ENCODE measurements around the gene DLL4.

Gene DLL4

DNA sequence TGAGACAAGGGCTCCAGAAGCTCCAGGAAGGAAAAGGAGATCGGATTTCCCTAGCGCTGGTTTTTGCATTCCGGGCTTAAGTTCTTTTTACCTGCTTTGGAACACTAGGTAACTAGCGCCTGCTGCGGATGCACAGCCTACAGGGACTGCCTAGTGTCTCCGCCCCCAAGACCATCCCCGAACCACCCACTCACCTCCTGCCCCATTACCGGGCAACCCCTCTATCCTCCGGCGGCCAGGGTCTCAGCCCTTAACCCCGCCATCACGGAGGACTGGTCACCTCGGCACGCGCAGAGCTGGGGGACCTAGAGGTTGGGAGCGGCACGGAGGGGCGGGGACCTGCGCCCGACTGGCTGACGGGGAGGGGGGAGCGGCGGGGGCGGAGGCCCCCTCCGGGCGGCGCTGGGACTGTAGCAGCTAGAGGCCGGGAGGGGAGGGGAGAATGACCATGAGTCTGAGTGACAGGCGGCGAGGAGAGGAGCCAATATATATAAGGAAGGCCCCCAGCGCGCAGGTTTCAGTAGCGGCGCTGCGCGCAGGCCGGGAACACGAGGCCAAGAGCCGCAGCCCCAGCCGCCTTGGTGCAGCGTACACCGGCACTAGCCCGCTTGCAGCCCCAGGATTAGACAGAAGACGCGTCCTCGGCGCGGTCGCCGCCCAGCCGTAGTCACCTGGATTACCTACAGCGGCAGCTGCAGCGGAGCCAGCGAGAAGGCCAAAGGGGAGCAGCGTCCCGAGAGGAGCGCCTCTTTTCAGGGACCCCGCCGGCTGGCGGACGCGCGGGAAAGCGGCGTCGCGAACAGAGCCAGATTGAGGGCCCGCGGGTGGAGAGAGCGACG is at the start of gene DLL4:
DLL4 (plus strand) TSS at position 520 of the 839 bp plus-strand sequence. CDS start 329 bp downstream, outside the sequence.
- Histone ChIP-seq H3K36me3 (ENCODE audit: insufficient read depth, low read length) (no peaks in the 10 kb centered on the region), H3K9me3 (ENCODE audit: insufficient read depth, low read length, severe bottlenecking) (no peaks in the 10 kb centered on the region), H4K20me1 (ENCODE audit: insufficient read depth, low read length) (peaks cover 46% of the 10 kb centered on the region), H3K27ac (ENCODE audit: low read length) (no peak within 1 kb of the TSS), H3K27me3 (ENCODE audit: insufficient read depth, low read length, poor library complexity) (peaks cover 62% of the 10 kb centered on the region), H3K79me2 (ENCODE audit: insufficient read depth, low read length) (no peaks in the 10 kb centered on the region), H3K4me3 (ENCODE audit: low read depth in 1 of 2, low read length in 2 of 2) (no peak within 1 kb of the TSS; a peak in 1 of 4 replicates), H3K4me2 (ENCODE audit: insufficient read depth, low read length) (peak within 1 kb of the TSS; percentile 62), H3K9ac (ENCODE audit: low read depth, low read length) (no peak within 1 kb of the TSS), H2AFZ (ENCODE audit: low read depth, low read length) (no peak within 1 kb of the TSS), H3K4me1 (ENCODE audit: insufficient read depth, low read length) (peaks cover 48% of the 10 kb centered on the region)
- TF ChIP-seq, protein P1, sequence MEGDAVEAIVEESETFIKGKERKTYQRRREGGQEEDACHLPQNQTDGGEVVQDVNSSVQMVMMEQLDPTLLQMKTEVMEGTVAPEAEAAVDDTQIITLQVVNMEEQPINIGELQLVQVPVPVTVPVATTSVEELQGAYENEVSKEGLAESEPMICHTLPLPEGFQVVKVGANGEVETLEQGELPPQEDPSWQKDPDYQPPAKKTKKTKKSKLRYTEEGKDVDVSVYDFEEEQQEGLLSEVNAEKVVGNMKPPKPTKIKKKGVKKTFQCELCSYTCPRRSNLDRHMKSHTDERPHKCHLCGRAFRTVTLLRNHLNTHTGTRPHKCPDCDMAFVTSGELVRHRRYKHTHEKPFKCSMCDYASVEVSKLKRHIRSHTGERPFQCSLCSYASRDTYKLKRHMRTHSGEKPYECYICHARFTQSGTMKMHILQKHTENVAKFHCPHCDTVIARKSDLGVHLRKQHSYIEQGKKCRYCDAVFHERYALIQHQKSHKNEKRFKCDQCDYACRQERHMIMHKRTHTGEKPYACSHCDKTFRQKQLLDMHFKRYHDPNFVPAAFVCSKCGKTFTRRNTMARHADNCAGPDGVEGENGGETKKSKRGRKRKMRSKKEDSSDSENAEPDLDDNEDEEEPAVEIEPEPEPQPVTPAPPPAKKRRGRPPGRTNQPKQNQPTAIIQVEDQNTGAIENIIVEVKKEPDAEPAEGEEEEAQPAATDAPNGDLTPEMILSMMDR (IDR thresholded peaks at IDR 0.05; ENCODE audit: borderline replicate concordance, extremely low read depth, low read length, poor library complexity, severe bottlenecking): no peak
- TF ChIP-seq EZH2 (IDR thresholded peaks at IDR 0.05; ENCODE audit: borderline replicate concordance, low read depth, low read length, severe bottlenecking): peak; percentile 34
- no peak for DNase-seq
- ATAC-seq (ENCODE audit: insufficient read depth, low read depth): no peak

DNA sequence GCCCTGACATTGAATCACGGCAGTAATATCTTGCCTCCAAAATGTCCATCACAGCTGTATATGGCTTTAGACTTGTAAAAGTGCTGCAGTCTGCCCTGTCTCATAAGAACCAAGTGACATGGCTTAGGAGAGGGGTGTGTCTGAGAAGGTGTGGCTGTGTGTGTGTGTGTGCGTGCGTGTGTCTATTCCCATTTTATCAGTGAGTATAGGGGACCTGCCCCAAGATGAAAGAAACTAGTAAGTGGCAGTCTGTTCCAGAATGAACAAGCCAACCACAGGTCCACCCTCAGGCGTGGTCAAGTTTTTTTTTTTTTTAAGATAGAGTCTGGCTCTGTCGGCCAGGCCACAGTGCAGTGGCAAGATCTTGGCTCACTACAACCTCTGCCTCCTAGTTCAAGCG is 49.5 kb upstream of the DLL4 start:
- H3K9ac ChIP-seq (ENCODE audit: low read depth, low read length): no peak overlapping the region
- no peak overlapping the region for H3K4me2 ChIP-seq (ENCODE audit: insufficient read depth, low read length)
- H3K4me1 ChIP-seq (ENCODE audit: insufficient read depth, low read length): peaks cover under 1% of the 10 kb centered on the region; the same call in 1 of the 2 replicates
- H3K9me3 ChIP-seq (ENCODE audit: insufficient read depth, low read length, severe bottlenecking): no peaks in the 10 kb centered on the region
- H3K27ac ChIP-seq (ENCODE audit: low read length): no peak overlapping the region
- H3K36me3 ChIP-seq (ENCODE audit: insufficient read depth, low read length): no peaks in the 10 kb centered on the region
- ATAC-seq (ENCODE audit: insufficient read depth, low read depth): no peak
- no peak overlapping the region for H3K4me3 ChIP-seq (ENCODE audit: low read depth in 1 of 2, low read length in 2 of 2)
- H3K27me3 ChIP-seq (ENCODE audit: insufficient read depth, low read length, poor library complexity): peaks cover 3% of the 10 kb centered on the region
- H4K20me1 ChIP-seq (ENCODE audit: insufficient read depth, low read length): no peaks in the 10 kb centered on the region
- DNase-seq: no peak
- no peak overlapping the region for H2AFZ ChIP-seq (ENCODE audit: low read depth, low read length)
- no peaks in the 10 kb centered on the region for H3K79me2 ChIP-seq (ENCODE audit: insufficient read depth, low read length)
- TF ChIP-seq EZH2 (IDR thresholded peaks at IDR 0.05; ENCODE audit: borderline replicate concordance, low read depth, low read length, severe bottlenecking): no peak

DNA sequence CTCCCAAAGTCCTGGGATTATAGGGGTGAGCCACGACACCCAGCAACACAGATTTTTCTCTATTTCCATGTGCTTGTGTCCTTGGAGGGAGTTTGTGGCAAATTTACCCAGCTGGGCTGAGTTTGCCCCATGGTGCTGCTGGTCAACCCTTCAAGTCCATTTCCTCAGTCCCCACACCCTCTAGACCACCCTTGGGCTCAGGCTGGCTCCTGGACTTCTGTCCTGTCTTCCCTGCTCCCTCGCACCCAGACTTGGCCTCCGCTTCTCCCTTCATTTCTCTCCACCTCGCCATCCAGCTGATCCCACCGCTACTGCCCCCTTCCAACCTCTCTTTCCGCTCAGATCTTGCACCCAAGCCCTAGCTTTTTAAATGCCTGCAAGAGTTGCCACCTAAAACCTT is 47.8 kb upstream of the DLL4 start:
- no peak overlapping the region for H3K4me3 ChIP-seq (ENCODE audit: low read depth in 1 of 2, low read length in 2 of 2)
- H3K4me1 ChIP-seq (ENCODE audit: insufficient read depth, low read length): no peaks in the 10 kb centered on the region
- no peak overlapping the region for H3K9ac ChIP-seq (ENCODE audit: low read depth, low read length)
- no peaks in the 10 kb centered on the region for H3K9me3 ChIP-seq (ENCODE audit: insufficient read depth, low read length, severe bottlenecking)
- H3K4me2 ChIP-seq (ENCODE audit: insufficient read depth, low read length): no peak overlapping the region
- no peak for TF ChIP-seq EZH2 (IDR thresholded peaks at IDR 0.05; ENCODE audit: borderline replicate concordance, low read depth, low read length, severe bottlenecking)
- TF ChIP-seq, protein P1 (IDR thresholded peaks at IDR 0.05; ENCODE audit: borderline replicate concordance, extremely low read depth, low read length, poor library complexity, severe bottlenecking): no peak
- H3K27ac ChIP-seq (ENCODE audit: low read length): no peak overlapping the region
- H3K79me2 ChIP-seq (ENCODE audit: insufficient read depth, low read length): no peaks in the 10 kb centered on the region
- ATAC-seq (ENCODE audit: insufficient read depth, low read depth) (no peak), DNase-seq (no peak)
- no peaks in the 10 kb centered on the region for H3K36me3 ChIP-seq (ENCODE audit: insufficient read depth, low read length)
- no peaks in the 10 kb centered on the region for H3K27me3 ChIP-seq (ENCODE audit: insufficient read depth, low read length, poor library complexity)
- no peak overlapping the region for H2AFZ ChIP-seq (ENCODE audit: low read depth, low read length)
- H4K20me1 ChIP-seq (ENCODE audit: insufficient read depth, low read length): no peaks in the 10 kb centered on the region

DNA sequence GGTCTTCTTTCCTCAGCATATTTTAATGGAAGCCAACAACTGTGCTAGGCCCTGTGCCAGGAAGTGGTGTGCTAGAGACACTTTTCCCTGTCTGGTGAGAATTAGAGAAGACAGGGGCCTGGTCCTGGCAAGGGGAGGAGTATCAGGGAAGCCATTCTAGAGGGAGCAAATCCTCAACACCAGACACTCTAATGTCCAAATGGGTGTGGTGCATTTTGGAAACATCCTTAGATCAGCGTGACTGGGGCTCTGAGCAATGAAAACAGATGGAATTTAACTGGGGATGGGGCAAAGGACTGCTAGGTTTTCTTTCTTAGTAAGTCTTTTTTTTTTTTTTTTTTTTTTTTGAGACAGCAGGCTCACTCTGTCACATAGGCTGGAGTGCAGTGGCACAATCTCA is 42.6 kb upstream of the DLL4 start:
- H3K27ac ChIP-seq (ENCODE audit: low read length): no peak overlapping the region
- H2AFZ ChIP-seq (ENCODE audit: low read depth, low read length): peak overlapping the region; percentile 52
- DNase-seq: no peak
- no peaks in the 10 kb centered on the region for H3K27me3 ChIP-seq (ENCODE audit: insufficient read depth, low read length, poor library complexity)
- H3K79me2 ChIP-seq (ENCODE audit: insufficient read depth, low read length): no peaks in the 10 kb centered on the region
- no peak overlapping the region for H3K4me2 ChIP-seq (ENCODE audit: insufficient read depth, low read length)
- no peaks in the 10 kb centered on the region for H3K36me3 ChIP-seq (ENCODE audit: insufficient read depth, low read length)
- no peak for TF ChIP-seq EZH2 (IDR thresholded peaks at IDR 0.05; ENCODE audit: borderline replicate concordance, low read depth, low read length, severe bottlenecking)
- TF ChIP-seq, protein P1 (IDR thresholded peaks at IDR 0.05; ENCODE audit: borderline replicate concordance, extremely low read depth, low read length, poor library complexity, severe bottlenecking): no peak
- no peak overlapping the region for H3K9ac ChIP-seq (ENCODE audit: low read depth, low read length)
- no peaks in the 10 kb centered on the region for H3K4me1 ChIP-seq (ENCODE audit: insufficient read depth, low read length)
- H3K9me3 ChIP-seq (ENCODE audit: insufficient read depth, low read length, severe bottlenecking): no peaks in the 10 kb centered on the region
- no peak for ATAC-seq (ENCODE audit: insufficient read depth, low read depth)
- H3K4me3 ChIP-seq (ENCODE audit: low read depth in 1 of 2, low read length in 2 of 2): no peak overlapping the region
- no peaks in the 10 kb centered on the region for H4K20me1 ChIP-seq (ENCODE audit: insufficient read depth, low read length)
